LNCAP (cell line): Measurements from ENCODE around the gene EMSY.

Experiments used
- CTCF ChIP-seq: fragments of 450-650 bp; IDR thresholded peaks from 2 replicates; pipeline ENCODE4 v1.5.1; 2017; ENCODE audit warnings: mild to moderate bottlenecking

EMSY gene

GRCh38 chr11:76524461-76524860, 79.6 kb downstream of the EMSY start:
- TF ChIP-seq CTCF = no peak

- no peak for TF ChIP-seq CTCF
These were observed 80.1 kb downstream of the EMSY start for GRCh38 chr11:76524919-76525318.

- no peak for TF ChIP-seq CTCF
These were observed 82.1 kb downstream of the EMSY start for GRCh38 chr11:76526878-76527277.

- no peak for TF ChIP-seq CTCF
These were observed 97.6 kb downstream of the EMSY start for GRCh38 chr11:76542436-76542835.

- no peak for TF ChIP-seq CTCF
These were observed 98.3 kb downstream of the EMSY start for GRCh38 chr11:76543006-76543703.

GRCh38 chr11:76550781-76551180, 106.0 kb downstream of the EMSY start:
- TF ChIP-seq CTCF = no peak

GRCh38 chr11:76551400-76551799, 106.6 kb downstream of the EMSY start:
- peak; percentile 31; the same call in 1 of the 2 replicates for TF ChIP-seq CTCF

GRCh38 chr11:76552987-76553386, 108.2 kb downstream of the EMSY start:
- no peak for TF ChIP-seq CTCF
